Activated CD8-positive, alpha-beta memory T cell treated with anti-CD3 and anti-CD28 coated beads for 24 hours (primary cell): ENCODE results near the gene TAF4B.
"Not testable (repeated sequence)": the region's sequence is repeated elsewhere in the genome, so short reads cannot be mapped to it uniquely, and the experiment has no call there.

ENCODE experiments used
- DNase-seq: peaks from one replicate; pipeline ENCODE4 v3.0.0-alpha.2; 2020

Gene TAF4B

DNA sequence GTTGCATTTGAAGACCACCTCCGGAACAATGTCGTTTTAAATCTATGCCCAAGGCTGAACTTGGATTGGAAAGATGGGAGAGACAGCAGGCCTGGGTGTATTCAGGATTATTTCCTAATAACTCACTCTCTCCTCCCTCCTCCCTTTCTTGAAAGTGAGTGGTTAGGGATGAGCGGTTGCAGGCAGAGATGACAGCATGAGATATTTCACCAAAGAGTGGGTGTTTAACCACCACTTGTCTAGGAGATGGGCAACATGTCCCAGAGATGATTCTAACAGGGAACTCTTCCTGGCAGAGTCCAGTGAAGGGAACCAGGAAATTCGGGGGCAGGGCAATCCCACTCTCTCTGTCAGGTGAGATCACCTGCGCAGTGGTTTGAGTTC, 198.9 kb downstream of the TAF4B start:
- DNase-seq = no peak

DNA sequence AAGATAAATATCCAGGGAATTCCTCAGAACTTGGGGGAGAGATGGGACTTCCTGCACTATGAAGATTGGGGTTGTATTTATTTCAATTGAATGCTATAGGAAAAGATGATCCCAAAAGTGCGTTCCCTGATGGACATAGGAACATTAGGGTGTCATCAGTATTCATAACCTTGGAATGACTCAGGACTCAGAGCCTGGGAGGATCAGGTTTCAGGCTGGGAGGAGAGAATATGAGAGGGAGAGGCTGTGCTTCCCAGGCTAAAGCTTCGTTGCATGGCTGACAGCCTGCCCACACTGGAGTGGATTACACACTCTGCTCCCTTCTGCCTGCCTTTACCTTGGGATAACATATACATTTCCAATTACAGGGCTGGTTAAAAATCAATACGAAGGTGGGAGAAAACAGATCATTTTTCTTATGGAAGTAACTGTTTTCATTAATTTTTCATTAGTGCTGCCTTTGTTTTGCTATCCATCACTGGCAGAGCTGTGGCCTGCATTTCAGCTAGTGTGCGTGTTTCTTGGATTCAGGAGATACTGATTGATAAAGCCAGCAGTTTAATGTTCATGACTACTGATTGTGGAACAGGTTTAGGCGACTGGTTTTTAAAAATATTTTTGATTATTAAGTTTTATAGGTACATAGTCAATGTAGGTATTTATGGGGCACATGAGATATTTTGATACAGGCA, 203.4 kb downstream of the TAF4B start:
- DNase-seq = no peak

DNA sequence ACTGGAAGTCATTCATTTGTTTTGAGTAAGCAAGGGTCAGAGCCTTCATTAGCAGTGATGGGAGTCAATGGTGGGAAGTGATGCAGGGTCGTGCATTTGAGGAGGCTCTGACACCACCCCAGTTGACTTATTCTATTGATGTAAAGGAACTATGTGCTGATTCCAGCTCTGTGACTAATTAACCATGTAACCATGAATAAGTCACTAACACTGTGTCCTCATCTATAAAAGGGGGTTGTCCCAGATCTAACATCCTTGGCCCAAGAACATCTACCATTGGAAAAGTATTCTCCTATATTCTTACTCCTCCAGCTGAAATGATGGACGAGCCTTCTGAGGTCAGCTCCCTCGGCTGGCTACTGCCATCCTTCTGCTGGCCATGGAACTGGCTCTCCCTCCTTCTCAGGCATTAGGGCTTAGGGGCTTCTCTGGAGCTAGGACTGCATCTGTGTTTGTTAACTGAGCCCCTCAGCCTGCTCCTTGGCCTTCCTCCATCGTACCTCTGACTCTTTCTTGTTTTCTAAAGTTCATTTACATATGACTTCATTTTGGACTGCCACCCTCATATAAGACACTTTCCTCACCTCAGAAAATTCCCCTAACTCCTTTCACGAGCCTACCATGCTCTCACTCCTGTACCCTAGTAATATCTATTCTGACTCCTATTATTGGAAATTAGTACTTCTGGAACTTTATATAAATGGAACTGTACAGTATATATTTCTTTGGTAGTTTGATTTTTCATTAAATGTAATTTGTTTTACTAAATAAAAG, 206.6 kb downstream of the TAF4B start:
- no peak for DNase-seq

DNA sequence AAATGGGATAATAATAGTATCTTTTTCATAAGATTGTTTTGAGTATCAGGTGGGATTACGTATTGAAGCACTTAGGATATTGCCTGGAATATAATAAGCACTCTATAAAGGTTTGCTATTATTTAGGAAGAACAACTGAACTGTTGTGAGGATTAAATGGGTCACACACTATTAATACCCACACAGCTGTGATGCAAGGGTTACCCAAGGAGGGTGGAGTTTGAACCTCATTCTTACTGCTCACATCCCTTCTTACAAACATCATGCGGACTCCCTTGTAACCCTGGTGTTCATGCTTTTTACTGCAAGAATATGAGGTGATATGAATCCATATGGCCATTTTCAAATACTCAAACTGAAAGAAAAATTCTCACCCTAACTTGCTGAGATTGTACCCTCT, 208.6 kb downstream of the TAF4B start:
- DNase-seq = no peak

DNA sequence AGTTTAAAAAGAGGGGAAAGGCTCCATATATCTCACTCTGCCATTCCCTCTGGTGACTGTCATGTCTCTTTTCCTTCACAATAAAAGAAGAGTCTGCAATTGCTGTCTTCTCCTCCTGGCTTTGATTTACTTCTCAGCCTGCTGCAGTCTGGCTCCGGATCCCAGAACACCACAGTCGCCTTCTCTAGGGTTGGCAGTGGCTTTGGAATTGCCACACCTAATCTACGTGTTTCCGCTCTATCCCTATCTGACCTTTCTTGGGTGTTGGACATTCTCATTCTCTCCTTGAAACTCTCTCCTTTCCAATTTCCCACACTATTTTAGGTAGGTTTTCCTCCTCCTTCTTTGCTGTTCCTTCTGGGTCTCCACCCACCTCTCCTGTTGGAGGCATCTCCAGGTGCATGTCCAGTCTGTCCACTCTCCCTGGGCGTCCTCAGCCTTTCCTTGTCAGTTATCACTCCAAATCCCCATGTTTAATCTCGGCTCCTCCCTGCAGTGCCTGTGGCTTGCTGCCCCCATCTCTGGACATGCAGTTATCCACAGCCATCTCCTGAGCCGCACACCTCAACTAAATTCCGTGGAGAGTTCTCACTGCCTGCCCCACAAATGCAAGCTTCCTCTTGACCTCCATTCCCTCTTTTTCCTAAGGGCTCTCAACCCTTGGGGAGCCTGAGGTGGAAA, 209.3 kb downstream of the TAF4B start:
- DNase-seq = no peak

DNA sequence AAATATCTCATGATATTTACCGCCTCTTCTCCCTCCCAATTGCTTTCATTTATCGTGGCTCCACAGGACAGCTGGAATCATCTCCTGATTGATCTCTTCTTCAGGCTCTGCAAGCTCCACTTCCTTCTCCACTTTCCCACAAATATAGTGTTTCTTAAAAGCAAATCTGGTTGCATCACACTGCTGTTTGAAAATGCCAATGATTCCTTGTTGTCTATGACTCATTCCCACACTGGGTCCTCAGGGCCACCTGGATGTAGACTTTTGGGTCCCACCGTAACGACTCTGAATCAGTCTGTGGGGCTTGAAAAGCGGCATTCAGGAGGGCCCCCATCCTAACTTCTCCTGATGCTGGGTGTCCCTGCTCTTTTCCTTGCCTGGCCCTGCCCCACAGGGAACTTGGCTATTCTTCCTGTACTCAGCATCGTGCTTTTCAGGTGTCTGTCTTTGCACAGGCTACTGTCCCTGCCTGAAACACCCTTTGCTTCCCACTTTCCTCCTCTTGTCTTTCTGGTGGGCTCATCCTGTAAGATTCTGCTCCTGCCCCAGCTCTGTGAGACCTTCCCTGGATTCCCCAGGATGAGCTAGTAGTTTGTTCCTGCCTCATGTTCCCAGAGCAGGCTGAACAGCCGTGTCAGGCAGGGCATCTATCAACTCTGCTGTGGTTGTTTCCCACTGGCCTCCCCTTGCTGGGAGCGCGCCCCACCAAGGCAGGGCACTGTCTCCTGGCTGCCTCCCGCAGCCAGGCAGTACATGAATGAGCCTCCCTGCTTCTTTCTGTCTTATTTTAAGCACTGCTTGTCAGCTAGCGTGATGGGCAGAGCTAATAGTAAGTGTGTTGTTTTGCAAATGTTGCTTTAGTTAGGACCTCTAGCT, 210.2 kb downstream of the TAF4B start:
- DNase-seq = no peak

DNA sequence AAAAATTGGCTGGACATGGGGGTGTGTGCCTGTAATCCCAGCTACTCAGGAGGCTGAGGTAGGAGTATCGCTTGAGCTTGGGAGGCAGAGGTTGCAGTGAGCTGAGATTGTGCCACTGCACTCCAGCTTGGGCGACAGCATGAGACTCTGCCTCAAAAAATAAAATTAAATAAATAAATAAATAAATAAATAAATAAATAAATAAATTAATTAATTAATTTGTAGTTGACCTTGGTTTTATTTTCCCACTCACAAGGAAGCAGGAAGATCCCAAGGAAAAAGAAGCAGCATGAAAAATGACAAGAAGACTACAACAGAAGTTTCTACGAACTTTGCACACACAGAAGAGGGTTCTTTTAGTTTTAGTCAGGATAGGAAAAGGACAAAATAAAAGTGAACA, 211.4 kb downstream of the TAF4B start:
- DNase-seq = not testable (repeated sequence)

DNA sequence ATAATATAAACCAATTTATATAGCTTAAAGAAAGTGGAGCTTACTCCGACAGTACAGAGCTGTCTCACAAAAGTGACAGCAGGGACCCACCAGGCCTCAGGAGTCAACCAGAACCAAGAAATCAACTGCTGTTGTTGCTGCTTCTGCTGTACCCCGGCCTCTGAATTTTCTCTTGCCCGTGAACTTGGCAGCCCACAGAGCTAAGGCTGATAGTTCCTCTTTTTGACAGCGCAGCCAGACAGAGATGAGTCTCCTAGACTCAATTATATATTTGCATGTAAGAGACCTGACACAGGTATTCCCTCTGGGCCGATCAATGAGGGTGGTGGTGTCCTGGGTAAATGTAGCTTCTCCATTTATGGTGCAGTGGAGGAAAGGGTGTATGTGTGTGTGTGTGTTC, 212.7 kb downstream of the TAF4B start:
- no peak for DNase-seq

DNA sequence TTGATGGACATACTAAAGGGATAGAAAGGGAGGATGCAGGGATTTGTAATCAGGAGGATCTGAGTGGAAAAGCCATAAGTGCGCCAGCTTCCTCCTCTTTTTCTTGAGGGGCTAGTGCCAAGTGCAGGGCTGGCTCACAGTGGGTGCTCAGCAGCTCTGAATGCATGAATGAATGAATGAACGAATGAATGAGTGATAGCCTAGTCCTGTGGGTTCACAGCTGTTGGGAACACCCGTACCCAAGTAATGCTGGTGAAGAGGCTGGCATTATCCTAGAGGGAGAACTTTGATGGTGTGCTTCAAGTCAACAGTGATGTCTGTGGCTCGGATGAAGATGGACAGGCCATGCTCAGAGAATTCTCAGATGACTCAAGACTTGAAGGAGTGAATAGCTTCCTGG, 213.3 kb downstream of the TAF4B start:
- DNase-seq = no peak

DNA sequence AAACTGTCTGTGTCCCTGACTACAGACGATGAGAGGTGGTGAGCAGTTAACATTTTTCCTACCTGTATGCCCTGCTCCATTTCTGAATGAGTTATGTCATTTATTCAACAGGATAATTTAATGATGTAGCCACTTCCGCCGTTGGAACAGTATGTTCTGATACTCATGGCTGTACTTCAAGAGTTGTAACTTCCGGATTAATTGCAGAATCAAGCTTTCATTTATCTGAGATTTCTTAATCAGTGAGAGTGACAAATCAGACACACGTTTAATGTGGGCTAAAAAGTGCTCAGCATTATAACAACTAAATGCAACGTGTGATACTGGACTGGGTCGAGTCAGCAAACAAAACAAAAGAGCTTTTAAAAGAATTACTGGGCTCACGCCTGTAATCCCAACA, 214.4 kb downstream of the TAF4B start:
- DNase-seq = no peak
